HG02884 (cell line): ENCODE data around the gene DEFB108B.
"Not testable (repeated sequence)": the region's sequence is repeated elsewhere in the genome, so short reads cannot be mapped to it uniquely, and the experiment has no call there.

Experiments used
- ATAC-seq: cut with Tn5 transposase; IDR thresholded peaks from one replicate; pipeline ENCODE4 v1.9.1; 2021; ENCODE audit warnings: mild to moderate bottlenecking, moderate library complexity; ENCODE audit not compliant: unreplicated experiment

The DEFB108B gene

GRCh38 chr11:71813481-71814355, 19.3 kb upstream of the DEFB108B start:
- ATAC-seq, result not testable (repeated sequence)

GRCh38 chr11:71821539-71821938, 11.5 kb upstream of the DEFB108B start:
- ATAC-seq, result not testable (repeated sequence)

GRCh38 chr11:71829247-71829646, 3.8 kb upstream of the DEFB108B start:
- ATAC-seq, result not testable (repeated sequence)

GRCh38 chr11:71829686-71830085, 3.3 kb upstream of the DEFB108B start:
- ATAC-seq, result not testable (repeated sequence)

- not testable (repeated sequence) for ATAC-seq
These were observed 9.7 kb downstream of the DEFB108B start for GRCh38 chr11:71842720-71843119.

- ATAC-seq, result not testable (repeated sequence)
These were observed 10.4 kb downstream of the DEFB108B start for GRCh38 chr11:71843355-71843754.

- ATAC-seq, result no peak
These were observed 10.9 kb downstream of the DEFB108B start for GRCh38 chr11:71843858-71844257.

GRCh38 chr11:71853895-71854294, 20.9 kb downstream of the DEFB108B start:
- not testable (repeated sequence) for ATAC-seq

- ATAC-seq, result not testable (repeated sequence)
These were observed 22.9 kb downstream of the DEFB108B start for GRCh38 chr11:71855880-71856279.

GRCh38 chr11:71860835-71861234, 27.8 kb downstream of the DEFB108B start:
- not testable (repeated sequence) for ATAC-seq

GRCh38 chr11:71863978-71864627, 31.1 kb downstream of the DEFB108B start:
- not testable (repeated sequence) for ATAC-seq

- not testable (repeated sequence) for ATAC-seq
These were observed 34.2 kb downstream of the DEFB108B start for GRCh38 chr11:71867209-71867608.

- not testable (repeated sequence) for ATAC-seq
These were observed 36.9 kb downstream of the DEFB108B start for GRCh38 chr11:71869931-71870330.

- not testable (repeated sequence) for ATAC-seq
These were observed 37.7 kb downstream of the DEFB108B start for GRCh38 chr11:71870661-71871060.

- ATAC-seq, result not testable (repeated sequence)
These were observed 43.3 kb downstream of the DEFB108B start for GRCh38 chr11:71876262-71876661.

GRCh38 chr11:71878059-71878458, 45.1 kb downstream of the DEFB108B start, which contains the start of gene DEFB131B:
Gene DEFB131B (plus strand): TSS chr11:71878453. CDS start chr11:71878453, 0 bp downstream.
- ATAC-seq, result not testable (repeated sequence)

- not testable (repeated sequence) for ATAC-seq
These were observed 52.8 kb downstream of the DEFB108B start for GRCh38 chr11:71885806-71886205.
